ENCODE measurements around the gene ZRANB1. TPM values are rescaled to one million over a fixed set of nuclear protein-coding genes. Genes with fewer than 3 reads are reported as not detected.

ZRANB1 gene
- total RNA-seq, 1 experiment from 2014 or later, result 12.5 TPM

DNA sequence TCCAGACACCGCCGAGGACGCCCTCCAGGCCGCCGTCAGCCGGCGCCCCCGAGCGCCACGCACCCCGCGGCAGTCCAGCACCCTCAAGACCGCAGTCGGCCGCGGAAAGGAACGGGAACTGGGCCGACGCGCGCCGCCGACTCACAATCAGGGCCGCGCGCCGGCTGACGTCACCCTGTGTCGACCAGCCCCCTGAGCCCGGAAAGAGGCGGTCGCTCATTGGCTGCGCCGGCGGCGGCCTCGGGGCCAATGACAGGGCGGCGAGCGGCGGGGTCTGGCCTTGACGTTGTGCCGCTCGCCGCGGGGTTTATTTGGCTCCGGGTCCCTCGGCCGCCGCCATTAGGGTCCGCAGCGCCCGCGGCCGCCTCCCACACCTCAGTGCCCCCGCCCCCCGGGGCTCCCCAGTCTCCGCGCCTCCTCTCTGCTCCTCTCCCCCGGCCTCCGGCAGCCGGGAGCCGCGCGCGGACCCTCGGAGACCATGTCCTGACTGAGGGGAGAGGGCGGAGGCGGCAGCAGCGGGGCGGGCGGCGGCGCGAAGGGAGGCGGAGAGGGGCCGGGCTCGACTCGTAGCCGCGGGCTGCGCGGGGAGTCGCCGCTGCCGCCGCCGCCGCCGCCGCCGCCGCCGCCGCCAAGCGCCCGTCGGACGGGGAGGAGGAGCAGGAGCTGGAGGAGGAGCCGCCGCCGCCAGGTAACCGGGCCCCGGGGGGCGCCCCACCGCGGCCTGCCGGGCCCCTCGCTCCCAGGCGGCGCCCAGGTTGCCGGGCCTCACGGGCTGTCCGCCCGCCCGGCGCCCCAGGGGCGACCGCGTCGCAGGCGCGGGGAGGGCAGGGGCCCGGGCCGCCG, 25.1 kb upstream of the ZRANB1 start:
- intact Hi-C loops (cut with micrococcal nuclease; ENCODE audit: unreplicated experiment), result loop anchor here (5.0 kb wide), 1 partner anchor 115 kb away; the partner anchor contains the start of gene ABRAXAS2

DNA sequence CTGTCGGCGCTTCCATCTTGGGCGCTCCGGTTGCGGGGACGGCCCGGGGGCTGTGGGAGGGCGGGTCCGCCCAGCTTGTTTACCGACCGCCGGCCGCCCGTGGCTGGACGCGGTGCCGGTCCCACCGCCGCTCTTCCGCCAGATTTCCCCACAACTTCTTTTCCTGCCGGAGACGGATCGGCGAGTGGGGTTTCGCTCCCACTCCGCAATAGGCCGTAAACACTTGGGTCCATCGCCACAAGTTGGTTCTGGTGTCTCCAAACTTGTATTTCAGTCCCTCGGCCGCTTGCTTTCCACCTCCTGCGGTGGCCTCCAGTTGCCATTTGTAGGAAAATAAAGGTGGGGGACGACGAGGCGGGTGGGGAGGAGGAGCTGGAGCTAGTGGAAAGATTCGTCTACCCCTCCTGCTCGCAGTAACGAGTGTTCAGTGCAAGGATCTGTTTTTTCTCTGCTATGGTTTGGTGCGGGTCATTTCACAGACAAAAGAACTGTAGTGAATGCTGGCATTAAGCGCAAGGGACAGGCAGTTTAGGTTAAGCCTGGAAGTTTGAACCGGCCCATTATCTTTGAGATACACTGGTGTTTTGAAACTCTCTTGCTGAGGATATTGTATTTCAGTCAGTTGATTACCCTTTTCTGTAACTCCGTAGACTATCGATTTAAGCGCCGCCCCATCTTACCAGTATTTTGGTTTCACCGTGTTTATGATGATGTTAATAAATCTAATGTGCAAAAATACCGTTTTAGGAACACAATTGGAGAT, 24.3 kb upstream of the ZRANB1 start:
- Mint-ChIP-seq H3K9me3 (ENCODE audit: low read depth, unreplicated experiment) (no peaks in the 10 kb centered on the region), H3K36me3 (ENCODE audit: insufficient read depth, unreplicated experiment) (peaks cover 30% of the 10 kb centered on the region), H3K27ac (ENCODE audit: unreplicated experiment) (peak overlapping the region; percentile 85), H3K4me1 (ENCODE audit: low read depth, unreplicated experiment) (peaks cover 8% of the 10 kb centered on the region), H3K4me3 (ENCODE audit: low read depth, unreplicated experiment) (peak overlapping the region; percentile 80), H3K27me3 (ENCODE audit: unreplicated experiment) (peaks cover 2% of the 10 kb centered on the region)
- BruUV-seq (replicated peaks), result TSS peak; percentile 53
- TF ChIP-seq, protein P1, sequence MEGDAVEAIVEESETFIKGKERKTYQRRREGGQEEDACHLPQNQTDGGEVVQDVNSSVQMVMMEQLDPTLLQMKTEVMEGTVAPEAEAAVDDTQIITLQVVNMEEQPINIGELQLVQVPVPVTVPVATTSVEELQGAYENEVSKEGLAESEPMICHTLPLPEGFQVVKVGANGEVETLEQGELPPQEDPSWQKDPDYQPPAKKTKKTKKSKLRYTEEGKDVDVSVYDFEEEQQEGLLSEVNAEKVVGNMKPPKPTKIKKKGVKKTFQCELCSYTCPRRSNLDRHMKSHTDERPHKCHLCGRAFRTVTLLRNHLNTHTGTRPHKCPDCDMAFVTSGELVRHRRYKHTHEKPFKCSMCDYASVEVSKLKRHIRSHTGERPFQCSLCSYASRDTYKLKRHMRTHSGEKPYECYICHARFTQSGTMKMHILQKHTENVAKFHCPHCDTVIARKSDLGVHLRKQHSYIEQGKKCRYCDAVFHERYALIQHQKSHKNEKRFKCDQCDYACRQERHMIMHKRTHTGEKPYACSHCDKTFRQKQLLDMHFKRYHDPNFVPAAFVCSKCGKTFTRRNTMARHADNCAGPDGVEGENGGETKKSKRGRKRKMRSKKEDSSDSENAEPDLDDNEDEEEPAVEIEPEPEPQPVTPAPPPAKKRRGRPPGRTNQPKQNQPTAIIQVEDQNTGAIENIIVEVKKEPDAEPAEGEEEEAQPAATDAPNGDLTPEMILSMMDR (IDR thresholded peaks at IDR 0.05; ENCODE audit: unreplicated experiment), result no peak
- intact Hi-C loops (cut with micrococcal nuclease; ENCODE audit: unreplicated experiment), result loop anchor here (5.0 kb wide), 1 partner anchor 115 kb away; the partner anchor contains the start of gene ABRAXAS2
- DNase-seq, result peak; percentile 20
- CTCF ChIA-PET, result interaction anchor here (1.3 kb wide), 1 partner anchor 53 kb away, joined by 3 read pairs; no protein-coding TSS in a partner anchor

More for the DNA sequence above, 25.1 kb upstream of the ZRANB1 start:
- Mint-ChIP-seq H3K4me3 (ENCODE audit: low read depth, unreplicated experiment) (peak overlapping the region; percentile 80), H3K27me3 (ENCODE audit: unreplicated experiment) (peaks cover 10% of the 10 kb centered on the region), H3K9me3 (ENCODE audit: low read depth, unreplicated experiment) (no peaks in the 10 kb centered on the region), H3K36me3 (ENCODE audit: insufficient read depth, unreplicated experiment) (peaks cover 30% of the 10 kb centered on the region), H3K4me1 (ENCODE audit: low read depth, unreplicated experiment) (peaks cover 14% of the 10 kb centered on the region), H3K27ac (ENCODE audit: unreplicated experiment) (peak overlapping the region; percentile 88)
- no TSS peak for BruUV-seq (replicated peaks)
- TF ChIP-seq, protein P1 (IDR thresholded peaks at IDR 0.05; ENCODE audit: unreplicated experiment), result no peak
- CTCF ChIA-PET, result interaction anchor here (1.3 kb wide), 1 partner anchor 52 kb away, joined by 3 read pairs; no protein-coding TSS in a partner anchor
- DNase-seq, result peak; percentile 94

DNA sequence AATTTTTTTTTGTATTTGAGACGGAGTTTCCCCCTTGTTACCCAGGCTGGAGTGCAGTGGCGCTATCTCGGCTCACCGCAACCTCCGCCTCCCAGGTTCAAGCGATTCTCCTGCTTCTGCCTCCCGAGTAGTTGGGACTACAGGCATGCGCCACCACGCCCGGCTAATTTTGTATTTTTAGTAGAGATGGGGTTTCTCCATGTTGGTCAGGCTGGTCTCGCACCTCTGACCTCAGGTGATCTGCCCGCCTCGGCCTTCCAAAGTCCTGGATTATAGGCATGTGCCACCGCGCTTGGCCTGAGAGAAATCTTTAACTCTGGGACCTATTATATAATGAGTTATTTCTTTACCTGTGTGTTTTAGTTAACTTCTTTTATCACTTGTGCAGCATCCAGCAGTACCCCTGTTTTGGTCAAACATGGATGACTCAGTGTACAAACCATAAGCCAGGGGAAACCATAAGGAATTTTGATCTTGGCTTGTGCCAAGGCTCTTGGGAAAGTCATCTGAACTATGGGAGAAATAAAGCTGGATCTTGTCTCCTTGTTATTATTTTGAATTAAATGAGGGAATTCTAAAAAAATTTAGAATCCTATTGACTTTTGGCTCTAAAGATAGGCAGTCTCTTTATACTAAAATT, 23.6 kb upstream of the ZRANB1 start:
- intact Hi-C loops (cut with micrococcal nuclease; ENCODE audit: unreplicated experiment), result loop anchor here (5.0 kb wide), 1 partner anchor 116 kb away; the partner anchor contains the start of gene ABRAXAS2

More for the DNA sequence above, 23.6 kb upstream of the ZRANB1 start:
- CTCF ChIA-PET, result no interaction called here
- BruUV-seq (replicated peaks), result no TSS peak
- Mint-ChIP-seq H3K27ac (ENCODE audit: unreplicated experiment) (peak overlapping the region; percentile 85), H3K36me3 (ENCODE audit: insufficient read depth, unreplicated experiment) (peaks cover 30% of the 10 kb centered on the region), H3K27me3 (ENCODE audit: unreplicated experiment) (no peaks in the 10 kb centered on the region), H3K9me3 (ENCODE audit: low read depth, unreplicated experiment) (no peaks in the 10 kb centered on the region), H3K4me3 (ENCODE audit: low read depth, unreplicated experiment) (peak overlapping the region; percentile 80), H3K4me1 (ENCODE audit: low read depth, unreplicated experiment) (peaks cover 8% of the 10 kb centered on the region)
- TF ChIP-seq, protein P1 (IDR thresholded peaks at IDR 0.05; ENCODE audit: unreplicated experiment), result no peak
- no peak for DNase-seq
